ENCODE data around the gene HPCAL4.

HPCAL4 gene

DNA sequence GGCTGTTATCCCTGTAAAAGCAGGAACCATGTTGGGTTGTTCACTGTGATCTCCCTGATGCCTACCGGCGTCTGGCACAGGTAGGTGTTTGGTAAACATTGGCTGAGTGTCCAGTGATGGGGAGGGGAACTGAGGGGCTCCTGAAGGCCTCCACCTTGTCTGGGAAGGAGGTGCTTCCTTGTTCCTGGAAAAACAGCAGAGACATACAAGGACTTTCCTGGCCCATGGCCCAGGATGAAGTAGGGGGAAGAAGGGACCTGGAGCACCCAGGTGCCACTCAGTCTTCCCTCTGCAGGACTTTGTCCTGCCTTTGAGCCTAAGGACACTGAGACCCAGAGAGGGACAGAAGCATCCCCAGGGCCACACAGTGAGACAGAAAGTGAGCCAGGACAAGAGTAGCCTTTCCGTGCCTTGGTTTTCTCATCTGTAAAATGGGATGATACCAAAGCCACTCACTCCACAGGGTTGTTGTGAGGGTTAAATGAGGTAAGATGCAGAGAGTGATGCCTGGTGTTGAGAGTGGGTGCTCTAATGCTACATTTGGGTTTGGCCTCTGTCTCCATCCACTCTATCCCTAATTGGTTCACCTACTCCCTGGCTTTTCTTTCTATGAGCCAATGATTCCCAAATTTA lies 45.7 kb downstream of the HPCAL4 start:
- no peak overlapping the region for H3K4me3 ChIP-seq (ENCODE audit: low read depth, low read length)
- POLR2A ChIA-PET = interaction anchor here (1.3 kb wide), 1 partner anchor 69 kb away, joined by 4 read pairs; no protein-coding TSS in a partner anchor
- DNase-seq (ENCODE audit: low read depth, low spot score) = no peak
- TF ChIP-seq, protein P1, sequence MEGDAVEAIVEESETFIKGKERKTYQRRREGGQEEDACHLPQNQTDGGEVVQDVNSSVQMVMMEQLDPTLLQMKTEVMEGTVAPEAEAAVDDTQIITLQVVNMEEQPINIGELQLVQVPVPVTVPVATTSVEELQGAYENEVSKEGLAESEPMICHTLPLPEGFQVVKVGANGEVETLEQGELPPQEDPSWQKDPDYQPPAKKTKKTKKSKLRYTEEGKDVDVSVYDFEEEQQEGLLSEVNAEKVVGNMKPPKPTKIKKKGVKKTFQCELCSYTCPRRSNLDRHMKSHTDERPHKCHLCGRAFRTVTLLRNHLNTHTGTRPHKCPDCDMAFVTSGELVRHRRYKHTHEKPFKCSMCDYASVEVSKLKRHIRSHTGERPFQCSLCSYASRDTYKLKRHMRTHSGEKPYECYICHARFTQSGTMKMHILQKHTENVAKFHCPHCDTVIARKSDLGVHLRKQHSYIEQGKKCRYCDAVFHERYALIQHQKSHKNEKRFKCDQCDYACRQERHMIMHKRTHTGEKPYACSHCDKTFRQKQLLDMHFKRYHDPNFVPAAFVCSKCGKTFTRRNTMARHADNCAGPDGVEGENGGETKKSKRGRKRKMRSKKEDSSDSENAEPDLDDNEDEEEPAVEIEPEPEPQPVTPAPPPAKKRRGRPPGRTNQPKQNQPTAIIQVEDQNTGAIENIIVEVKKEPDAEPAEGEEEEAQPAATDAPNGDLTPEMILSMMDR (IDR thresholded peaks at IDR 0.05; ENCODE audit: insufficient read depth, low read length, missing control alignments) = no peak
- CTCF ChIA-PET = interaction anchor here (1.3 to 21.3 kb wide), 5 partner anchors 8 to 38 kb away, joined by 4 to 670 read pairs (median 19); partner anchors contain the start of genes HEYL and NT5C1A

DNA sequence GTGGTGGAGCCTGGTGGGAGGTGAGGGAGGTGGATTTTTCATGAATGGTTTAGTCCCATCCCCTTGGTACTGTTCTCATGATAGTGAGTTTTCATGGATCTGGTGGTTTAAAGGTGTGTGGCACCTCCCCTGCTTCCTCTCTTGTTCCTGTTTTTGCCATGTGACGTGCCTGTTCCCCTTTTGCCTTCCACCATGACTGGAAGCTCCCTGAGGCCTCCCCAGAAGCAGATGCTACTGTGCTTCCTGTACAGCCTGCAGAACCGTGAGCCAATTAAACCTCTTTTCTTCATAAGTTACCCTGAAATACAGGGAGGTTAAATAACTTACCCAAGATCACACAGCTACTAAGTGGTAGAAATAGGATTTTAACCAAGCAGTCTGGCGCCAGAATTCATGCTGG lies 47.5 kb downstream of the HPCAL4 start:
- DNase-seq (ENCODE audit: low read depth, low spot score) = no peak
- TF ChIP-seq, protein P1 (IDR thresholded peaks at IDR 0.05; ENCODE audit: insufficient read depth, low read length, missing control alignments) = no peak
- no peak overlapping the region for H3K4me3 ChIP-seq (ENCODE audit: low read depth, low read length)
- CTCF ChIA-PET = interaction anchor here (1.0 to 6.1 kb wide), 7 partner anchors 8 to 38 kb away, joined by 3 to 44 read pairs (median 5); no protein-coding TSS in a partner anchor
- POLR2A ChIA-PET = no interaction called here

DNA sequence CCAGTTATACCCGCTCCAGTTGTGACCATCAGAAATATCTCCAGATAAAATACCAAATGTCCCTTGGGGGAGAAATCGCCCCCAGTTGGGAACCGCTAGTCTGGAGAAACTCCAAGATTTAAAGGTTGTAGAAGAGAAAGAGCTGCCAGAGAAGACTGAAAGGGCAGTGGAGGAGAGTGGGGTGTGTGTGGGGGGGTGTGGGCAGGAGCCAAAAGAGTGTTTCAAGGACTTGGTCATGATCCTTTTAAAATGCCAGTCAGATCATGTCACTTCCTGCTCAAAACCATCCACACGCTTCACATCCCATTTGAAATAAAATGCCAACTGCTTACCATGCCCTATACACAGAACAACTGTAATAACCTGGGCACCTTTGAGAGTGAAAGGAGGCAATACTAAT lies 48.4 kb downstream of the HPCAL4 start:
- POLR2A ChIA-PET = no interaction called here
- CTCF ChIA-PET = interaction anchor here (1.2 to 6.1 kb wide), 6 partner anchors 10 to 36 kb away, joined by 3 to 44 read pairs (median 7); no protein-coding TSS in a partner anchor
- H3K4me3 ChIP-seq (ENCODE audit: low read depth, low read length) = no peak overlapping the region
- TF ChIP-seq, protein P1 (IDR thresholded peaks at IDR 0.05; ENCODE audit: insufficient read depth, low read length, missing control alignments) = no peak
- DNase-seq (ENCODE audit: low read depth, low spot score) = no peak

DNA sequence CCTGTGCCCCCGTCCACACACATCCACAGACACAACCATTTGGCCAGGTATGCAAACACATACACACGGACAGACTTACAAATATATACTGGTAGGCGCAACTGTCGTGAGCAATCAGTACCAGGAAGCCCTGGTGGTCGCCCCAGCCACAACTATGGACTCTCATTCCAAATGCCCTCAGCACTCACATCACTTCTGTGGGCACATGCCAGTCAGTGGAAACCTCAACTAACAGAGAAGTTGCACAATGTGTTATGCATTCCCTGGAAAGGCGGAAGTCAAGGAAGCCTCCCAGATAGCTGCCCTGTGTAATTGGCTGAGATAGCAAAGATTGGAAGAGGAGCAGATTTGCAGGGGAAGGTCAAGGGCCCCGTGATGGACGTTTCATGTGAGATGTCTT lies 50.4 kb downstream of the HPCAL4 start:
- H3K4me3 ChIP-seq (ENCODE audit: low read depth, low read length) = no peak overlapping the region
- ChIA-PET CTCF (interaction anchor here (1.0 to 6.1 kb wide), 5 partner anchors 9 to 33 kb away, joined by 3 to 44 read pairs (median 6); partner anchors contain the start of gene NT5C1A), POLR2A (no interaction called here)
- no peak for DNase-seq (ENCODE audit: low read depth, low spot score)
- TF ChIP-seq, protein P1 (IDR thresholded peaks at IDR 0.05; ENCODE audit: insufficient read depth, low read length, missing control alignments) = no peak

DNA sequence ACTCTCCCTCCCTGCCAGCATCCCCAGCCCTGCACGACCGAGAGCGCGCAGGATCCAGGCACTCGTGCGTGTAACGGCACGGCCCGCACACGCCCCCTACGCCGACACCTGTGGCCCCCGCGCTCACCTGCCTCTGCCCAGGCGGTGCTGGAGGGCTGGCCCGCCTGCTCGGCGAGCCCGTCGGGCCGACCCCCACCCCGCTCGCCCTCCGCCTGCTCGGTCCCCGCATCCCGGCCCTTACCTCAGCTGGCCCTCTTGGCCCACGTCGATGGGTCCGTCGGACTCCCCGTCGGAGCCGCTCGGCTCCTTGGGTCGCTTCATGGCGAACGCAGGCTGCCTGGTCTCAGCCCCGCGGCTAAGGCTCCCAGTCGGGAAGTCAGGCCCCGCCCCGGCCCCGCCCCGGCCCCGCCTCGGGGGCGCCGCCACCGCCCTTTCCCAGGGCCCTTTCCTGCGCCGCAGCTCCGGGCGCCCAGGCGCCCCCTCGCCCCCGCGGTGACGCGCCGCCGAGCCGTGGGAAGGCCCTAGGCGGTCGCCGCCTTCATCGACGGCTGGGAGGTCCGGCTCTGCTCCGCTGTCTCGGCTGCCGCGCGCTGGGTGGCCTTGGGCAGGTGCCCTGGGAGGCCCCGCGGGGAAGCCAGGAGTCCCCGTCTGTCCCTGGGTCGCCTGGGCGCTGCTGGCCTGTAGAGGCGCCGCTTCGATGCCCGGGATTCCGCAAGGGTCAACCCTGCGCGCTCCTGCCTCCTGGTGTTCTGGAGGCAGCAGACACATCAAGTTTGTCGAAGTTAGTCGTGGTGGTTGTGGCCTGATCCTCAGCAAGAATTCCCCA lies 51.7 kb downstream of the HPCAL4 start, which contains the start of gene HEYL:
Gene HEYL (minus strand): TSS at position 339 of the 826 bp plus-strand sequence. CDS start 18 bp downstream, at position 321.
- H3K4me3 ChIP-seq (ENCODE audit: low read depth, low read length) = peak within 1 kb of the TSS; percentile 33
- CTCF ChIA-PET = interaction anchor here (0.8 to 6.1 kb wide), 5 partner anchors 8 to 33 kb away, joined by 3 to 44 read pairs (median 19); no protein-coding TSS in a partner anchor
- no peak for DNase-seq (ENCODE audit: low read depth, low spot score)
- POLR2A ChIA-PET = no interaction called here
- TF ChIP-seq, protein P1 (IDR thresholded peaks at IDR 0.05; ENCODE audit: insufficient read depth, low read length, missing control alignments) = peak; percentile 35

DNA sequence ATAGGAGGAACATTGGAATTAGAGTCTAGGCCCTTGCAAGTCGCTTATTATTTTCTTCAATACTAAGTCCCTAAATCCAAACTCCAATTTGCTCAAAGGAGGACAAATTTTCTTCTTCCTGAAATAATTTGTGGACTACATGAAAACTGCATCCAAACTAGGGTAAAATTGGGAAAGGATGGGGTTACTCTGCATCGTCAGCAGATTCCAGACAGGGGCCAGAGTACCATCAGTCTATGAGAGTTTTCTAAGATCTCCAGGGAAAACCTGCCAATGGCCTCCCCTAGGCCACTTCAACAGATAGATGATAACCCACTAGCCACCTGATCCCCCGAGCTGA lies 52.3 kb downstream of the HPCAL4 start:
- CTCF ChIA-PET = interaction anchor here (0.8 to 6.1 kb wide), 4 partner anchors 9 to 33 kb away, joined by 3 to 44 read pairs (median 12); no protein-coding TSS in a partner anchor
- TF ChIP-seq, protein P1 (IDR thresholded peaks at IDR 0.05; ENCODE audit: insufficient read depth, low read length, missing control alignments) = no peak
- no peak for DNase-seq (ENCODE audit: low read depth, low spot score)
- no peak overlapping the region; the same call in 1 of the 2 replicates for H3K4me3 ChIP-seq (ENCODE audit: low read depth, low read length)
- POLR2A ChIA-PET = no interaction called here
